Measurements from ENCODE around the gene SCAMP1. TPM values are rescaled to one million over a fixed set of nuclear protein-coding genes. Genes with fewer than 3 reads are reported as not detected.

Gene SCAMP1
- total RNA-seq, 1 donor from 2014 or later: 15.0 TPM

DNA sequence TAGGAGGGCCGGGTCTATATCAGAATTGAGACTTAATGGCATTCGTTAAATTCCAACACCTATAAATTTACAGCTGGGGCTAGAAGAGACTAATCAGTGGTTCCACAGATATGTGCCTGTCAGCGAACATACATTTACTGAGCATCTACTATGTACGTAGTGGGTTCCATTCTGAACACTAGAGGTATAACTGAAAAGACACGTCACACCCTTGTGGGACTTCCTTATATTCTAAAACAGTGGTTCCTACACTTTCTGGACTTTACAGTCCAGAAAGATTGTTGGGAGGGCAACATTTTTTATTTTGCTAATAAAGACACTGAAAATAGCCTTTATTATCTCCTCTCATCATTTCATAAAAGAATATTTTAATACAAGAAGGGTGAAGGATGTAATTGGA, 140.5 kb downstream of the SCAMP1 start:
- DNase-seq (ENCODE audit: low spot score in 2 of 2): no peak
- TF ChIP-seq CTCF (IDR thresholded peaks at IDR 0.05): no peak
- Histone ChIP-seq H3K36me3 (no peaks in the 10 kb centered on the region), H3K4me3 (no peak overlapping the region), H3K27me3 (no peaks in the 10 kb centered on the region), H3K9me3 (no peaks in the 10 kb centered on the region), H3K4me1 (peaks cover 15 to 39% of the 10 kb centered on the region in 2 donors), H3K27ac (no peak overlapping the region)
- intact Hi-C loops (cut with DNase I): no loop called here

DNA sequence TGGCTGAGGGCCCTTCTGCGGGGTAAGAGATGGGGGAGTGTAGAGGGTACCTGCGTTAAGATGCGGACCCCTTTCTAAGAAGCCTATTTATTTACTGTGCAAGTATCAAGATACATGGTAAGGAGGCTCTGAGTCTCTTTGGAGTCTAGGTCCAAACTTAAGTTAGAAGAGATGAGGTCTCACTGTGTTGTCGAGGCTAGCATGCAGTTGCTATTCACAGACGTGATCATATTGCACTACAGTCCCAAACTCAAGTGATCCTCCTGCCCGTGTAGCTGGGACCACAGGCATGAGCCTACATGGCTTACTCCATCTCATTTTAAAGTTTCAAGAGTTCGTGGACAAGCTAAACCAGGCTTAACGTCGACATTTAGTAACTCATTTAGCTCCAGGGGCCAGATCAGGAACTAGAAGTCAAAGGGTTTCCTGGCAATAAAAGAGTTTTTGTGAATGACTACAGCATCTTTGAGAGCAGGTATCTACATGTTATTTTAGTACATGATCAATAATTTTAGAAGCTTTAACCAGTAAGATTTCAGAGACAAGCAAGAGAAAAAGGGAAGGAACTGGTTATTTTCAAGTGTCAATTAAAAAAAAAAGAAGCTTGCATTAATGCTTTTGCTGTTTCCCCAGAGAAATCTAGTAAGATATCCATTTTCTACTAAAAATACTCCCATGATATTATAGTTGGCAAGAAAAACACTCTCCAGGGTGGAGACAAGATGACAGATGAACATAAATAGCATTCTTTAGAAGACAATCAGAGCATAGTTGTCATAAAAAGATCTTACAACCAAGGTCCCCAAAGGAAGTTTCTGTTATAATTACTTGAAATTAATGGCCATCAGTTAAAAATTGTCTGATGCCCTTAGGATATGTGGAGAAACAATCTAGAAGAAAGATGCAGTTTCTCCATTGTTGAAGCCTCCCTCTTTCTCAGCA, 141.3 kb downstream of the SCAMP1 start:
- Histone ChIP-seq H3K9me3 (no peaks in the 10 kb centered on the region), H3K36me3 (no peaks in the 10 kb centered on the region), H3K4me3 (no peak overlapping the region), H3K27me3 (no peaks in the 10 kb centered on the region), H3K27ac (peak overlapping the region in 1 of 2 donors; percentile 8), H3K4me1 (peaks cover 15 to 39% of the 10 kb centered on the region in 2 donors)
- no peak for DNase-seq (ENCODE audit: low spot score in 2 of 2)
- intact Hi-C loops (cut with DNase I): no loop called here
- no peak for TF ChIP-seq CTCF (IDR thresholded peaks at IDR 0.05)

DNA sequence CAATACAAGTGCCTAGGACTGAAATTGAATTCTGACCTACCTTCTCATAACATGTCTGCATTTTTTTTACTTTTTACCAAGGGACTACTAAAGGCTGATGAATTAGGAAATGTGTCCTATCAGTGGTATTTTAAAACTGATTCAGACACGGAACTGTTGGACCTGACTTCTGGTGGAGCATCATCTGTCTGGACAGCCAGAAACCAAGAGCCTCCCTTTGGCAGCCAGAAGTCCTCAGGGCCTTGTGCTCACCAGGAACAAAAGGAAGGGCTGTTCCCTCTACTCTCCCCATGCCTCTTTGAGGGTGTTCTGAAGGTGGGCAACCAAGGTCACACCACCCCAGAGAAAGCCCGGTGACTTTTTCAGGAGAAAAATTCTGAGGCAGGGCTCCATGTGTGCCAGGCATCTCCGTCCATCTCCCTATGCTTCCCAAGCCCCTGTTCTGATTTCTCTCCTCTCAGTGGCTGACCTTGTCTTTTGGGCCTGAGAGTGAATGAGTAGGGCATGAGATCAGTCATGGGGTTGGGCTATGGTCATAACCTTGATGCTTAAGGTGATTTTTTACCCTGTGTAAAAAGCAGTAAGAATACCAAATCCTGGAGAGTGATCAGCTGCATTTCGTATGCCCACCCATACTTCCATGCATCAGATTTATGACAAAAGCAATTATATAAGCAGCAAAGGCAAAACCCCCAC, 143.7 kb downstream of the SCAMP1 start:
- peaks cover 10 to 36% of the 10 kb centered on the region in 2 donors for H3K4me1 ChIP-seq
- TF ChIP-seq CTCF (IDR thresholded peaks at IDR 0.05): no peak
- H3K27ac ChIP-seq: peak overlapping the region; percentile 60 to 73
- no peaks in the 10 kb centered on the region for H3K36me3 ChIP-seq
- no peaks in the 10 kb centered on the region for H3K9me3 ChIP-seq
- H3K4me3 ChIP-seq: no peak overlapping the region
- intact Hi-C loops (cut with DNase I): loop anchor here (2.0 kb wide), 2 partner anchors 23 to 209 kb away; partner anchors contain the start of gene AP3B1
- H3K27me3 ChIP-seq: no peaks in the 10 kb centered on the region
- no peak for DNase-seq (ENCODE audit: low spot score in 2 of 2)

- H3K9me3 ChIP-seq: no peaks in the 10 kb centered on the region
- peak overlapping the region; percentile 60 to 73 for H3K27ac ChIP-seq
- H3K36me3 ChIP-seq: no peaks in the 10 kb centered on the region
- peaks cover 10 to 36% of the 10 kb centered on the region in 2 donors for H3K4me1 ChIP-seq
- H3K27me3 ChIP-seq: no peaks in the 10 kb centered on the region
- intact Hi-C loops (cut with DNase I): loop anchor here (2.0 to 5.0 kb wide), 3 partner anchors 22 to 210 kb away; partner anchors contain the start of genes AP3B1 and SCAMP1
- TF ChIP-seq CTCF (IDR thresholded peaks at IDR 0.05): no peak
- no peak overlapping the region for H3K4me3 ChIP-seq
- peak; percentile 62 to 97 for DNase-seq (ENCODE audit: low spot score in 2 of 2)
These were observed 144.6 kb downstream of the SCAMP1 start for GRCh38 chr5:78504704-78505677.

DNA sequence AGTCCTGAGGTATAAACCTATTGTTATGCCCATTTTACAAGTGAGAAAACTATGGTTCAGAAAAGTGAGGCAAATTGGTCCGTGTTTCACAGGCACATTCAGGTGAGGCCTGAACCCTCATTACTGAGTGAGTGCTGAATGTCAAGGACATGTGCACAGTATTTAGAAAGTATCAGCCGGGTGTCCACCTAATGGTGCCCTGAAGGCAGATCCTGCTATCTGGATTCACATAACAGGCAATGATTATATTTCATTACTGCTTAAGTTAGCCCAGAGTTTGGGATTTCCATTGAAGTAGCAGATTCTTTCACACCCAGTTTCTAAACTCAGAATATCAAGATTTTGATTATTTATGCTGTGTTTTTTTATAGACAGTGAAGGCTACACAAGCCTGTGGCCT, 145.4 kb downstream of the SCAMP1 start:
- H3K4me1 ChIP-seq: peaks cover 10 to 40% of the 10 kb centered on the region in 2 donors
- TF ChIP-seq CTCF (IDR thresholded peaks at IDR 0.05): no peak

More for the DNA sequence above, 145.4 kb downstream of the SCAMP1 start:
- intact Hi-C loops (cut with DNase I): loop anchor here (2.0 to 5.0 kb wide), 3 partner anchors 21 to 211 kb away; partner anchors contain the start of genes AP3B1 and SCAMP1
- no peak overlapping the region for H3K4me3 ChIP-seq
- H3K27ac ChIP-seq: peak overlapping the region in 1 of 2 donors; percentile 73
- no peak for DNase-seq (ENCODE audit: low spot score in 2 of 2)
- no peaks in the 10 kb centered on the region for H3K36me3 ChIP-seq
- H3K27me3 ChIP-seq: no peaks in the 10 kb centered on the region
- no peaks in the 10 kb centered on the region for H3K9me3 ChIP-seq

Data from ascending aorta (tissue), 2 donors.